Measurements from ENCODE around the gene OR52M1.
A peak's percentile ranks its signal among the peaks of the same experiment; 100 is the strongest.
"Not testable (repeated sequence)": the region's sequence is repeated elsewhere in the genome, so short reads cannot be mapped to it uniquely, and the experiment has no call there.

Gene OR52M1

GRCh38 chr11:4544891-4545290 is at the start of gene OR52M1:
Gene OR52M1, plus strand, starts transcription at chr11:4545191. Its CDS starts 0 bp downstream, at chr11:4545191.
- DNase-seq = no peak

- DNase-seq = no peak
These were observed 49.5 kb upstream of the OR52M1 start for GRCh38 chr11:4495487-4495886.

GRCh38 chr11:4495986-4496385 is 49.0 kb upstream of the OR52M1 start:
- DNase-seq = no peak

- no peak for DNase-seq
These were observed 48.3 kb upstream of the OR52M1 start for GRCh38 chr11:4496557-4497248.

GRCh38 chr11:4508886-4509285 is 36.1 kb upstream of the OR52M1 start:
- no peak for DNase-seq

- DNase-seq = no peak
These were observed 33.4 kb upstream of the OR52M1 start for GRCh38 chr11:4511282-4512245.

- DNase-seq = no peak
These were observed 30.8 kb upstream of the OR52M1 start for GRCh38 chr11:4514196-4514595.

GRCh38 chr11:4522339-4522738 is 22.7 kb upstream of the OR52M1 start:
- DNase-seq = no peak

GRCh38 chr11:4522752-4523151 is 22.2 kb upstream of the OR52M1 start:
- DNase-seq = no peak

GRCh38 chr11:4523666-4524065 is 21.3 kb upstream of the OR52M1 start:
- no peak for DNase-seq

- DNase-seq = no peak
These were observed 17.1 kb upstream of the OR52M1 start for GRCh38 chr11:4527926-4528325.

- DNase-seq = not testable (repeated sequence)
These were observed 13.3 kb upstream of the OR52M1 start for GRCh38 chr11:4531686-4532085.

- peak; percentile 19 for DNase-seq
These were observed 5.3 kb upstream of the OR52M1 start for GRCh38 chr11:4539603-4540219.

GRCh38 chr11:4541071-4541470 is 3.9 kb upstream of the OR52M1 start:
- DNase-seq = no peak

- DNase-seq = no peak
These were observed 1.4 kb upstream of the OR52M1 start for GRCh38 chr11:4543561-4543960.

- DNase-seq = no peak
These were observed 1.9 kb downstream of the OR52M1 start for GRCh38 chr11:4546878-4547277.

GRCh38 chr11:4547416-4547815 is 2.4 kb downstream of the OR52M1 start:
- no peak for DNase-seq

- no peak for DNase-seq
These were observed 6.5 kb downstream of the OR52M1 start for GRCh38 chr11:4551346-4551979.

GRCh38 chr11:4559527-4560440 is 14.8 kb downstream of the OR52M1 start:
- no peak for DNase-seq

GRCh38 chr11:4560467-4560866 is 15.5 kb downstream of the OR52M1 start:
- no peak for DNase-seq

GRCh38 chr11:4565371-4565770 is 20.4 kb downstream of the OR52M1 start:
- no peak for DNase-seq

GRCh38 chr11:4569075-4569474 is 24.1 kb downstream of the OR52M1 start:
- no peak for DNase-seq

Measured in retina (tissue), 1 donor.